GM12872 (cell line): ENCODE measurements around the gene PAF1.

ENCODE experiments used
- TF ChIP-seq, protein P1 (sequence below): IDR thresholded peaks from 3 replicates; pipeline ENCODE4 v1.5.1; 2011; ENCODE audit warnings: low read depth, mild to moderate bottlenecking, low read length, moderate library complexity; ENCODE audit not compliant: insufficient read depth

The PAF1 gene

DNA sequence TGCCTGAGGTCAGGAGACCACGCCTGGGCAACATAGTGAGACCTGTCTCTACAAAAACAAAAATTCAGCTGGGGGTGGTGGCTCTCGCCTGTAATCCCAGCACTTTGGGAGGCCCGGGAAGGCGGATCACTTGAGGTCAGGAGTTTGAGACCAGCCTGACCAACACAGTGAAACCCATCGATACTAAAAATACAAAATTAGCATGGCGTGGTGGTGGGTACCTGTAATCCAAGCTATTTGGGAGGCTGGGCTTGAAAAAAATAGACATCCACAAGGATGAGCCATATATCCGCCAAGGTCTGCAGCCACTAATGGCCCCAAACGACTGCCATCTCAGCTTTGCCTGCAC lies 41.7 kb upstream of the PAF1 start:
- TF ChIP-seq, protein P1, sequence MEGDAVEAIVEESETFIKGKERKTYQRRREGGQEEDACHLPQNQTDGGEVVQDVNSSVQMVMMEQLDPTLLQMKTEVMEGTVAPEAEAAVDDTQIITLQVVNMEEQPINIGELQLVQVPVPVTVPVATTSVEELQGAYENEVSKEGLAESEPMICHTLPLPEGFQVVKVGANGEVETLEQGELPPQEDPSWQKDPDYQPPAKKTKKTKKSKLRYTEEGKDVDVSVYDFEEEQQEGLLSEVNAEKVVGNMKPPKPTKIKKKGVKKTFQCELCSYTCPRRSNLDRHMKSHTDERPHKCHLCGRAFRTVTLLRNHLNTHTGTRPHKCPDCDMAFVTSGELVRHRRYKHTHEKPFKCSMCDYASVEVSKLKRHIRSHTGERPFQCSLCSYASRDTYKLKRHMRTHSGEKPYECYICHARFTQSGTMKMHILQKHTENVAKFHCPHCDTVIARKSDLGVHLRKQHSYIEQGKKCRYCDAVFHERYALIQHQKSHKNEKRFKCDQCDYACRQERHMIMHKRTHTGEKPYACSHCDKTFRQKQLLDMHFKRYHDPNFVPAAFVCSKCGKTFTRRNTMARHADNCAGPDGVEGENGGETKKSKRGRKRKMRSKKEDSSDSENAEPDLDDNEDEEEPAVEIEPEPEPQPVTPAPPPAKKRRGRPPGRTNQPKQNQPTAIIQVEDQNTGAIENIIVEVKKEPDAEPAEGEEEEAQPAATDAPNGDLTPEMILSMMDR = no peak

DNA sequence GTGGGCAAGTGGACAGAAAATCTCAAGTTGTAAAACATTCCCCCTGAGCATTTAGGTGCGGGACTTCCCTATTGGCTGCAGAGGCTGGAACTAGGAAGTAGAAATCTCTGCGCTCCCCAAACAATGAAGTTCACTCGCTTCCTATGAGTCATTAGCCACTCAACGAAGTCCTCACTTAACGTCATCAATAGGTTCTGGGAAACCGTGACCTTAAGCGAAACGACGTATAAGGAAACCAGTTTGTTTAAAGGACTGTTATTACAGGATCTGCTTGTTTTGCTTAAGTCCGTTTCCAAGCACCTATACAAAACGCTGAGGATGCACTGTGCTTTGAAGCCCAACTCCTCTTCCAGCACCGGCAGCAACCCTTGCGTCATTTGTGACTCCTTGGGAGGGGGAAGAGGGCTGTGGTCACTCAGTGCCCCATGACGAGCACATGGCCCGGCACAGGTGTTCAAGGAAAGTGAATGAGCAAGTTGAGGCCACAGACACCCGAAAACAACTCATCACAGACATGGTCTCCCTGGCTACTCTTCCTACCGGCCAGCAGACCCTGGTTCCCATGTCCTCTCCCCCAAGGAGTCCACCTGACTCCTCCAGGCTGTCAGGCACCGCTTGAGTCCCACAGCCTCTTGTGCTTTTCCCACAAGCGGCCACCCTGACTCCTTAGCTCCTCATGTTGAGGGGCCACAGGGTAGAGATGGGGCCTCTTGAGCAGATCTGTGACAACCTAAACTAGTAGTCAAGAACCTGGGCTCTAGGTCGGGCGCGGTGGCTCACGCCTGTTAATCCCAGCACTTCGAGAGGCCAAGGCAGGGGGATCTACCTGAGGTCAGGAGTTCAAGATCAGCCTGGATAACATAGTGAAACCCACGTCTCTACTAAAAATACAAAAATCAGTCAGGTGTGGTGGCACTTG lies 40.0 kb upstream of the PAF1 start:
- TF ChIP-seq, protein P1 = no peak

DNA sequence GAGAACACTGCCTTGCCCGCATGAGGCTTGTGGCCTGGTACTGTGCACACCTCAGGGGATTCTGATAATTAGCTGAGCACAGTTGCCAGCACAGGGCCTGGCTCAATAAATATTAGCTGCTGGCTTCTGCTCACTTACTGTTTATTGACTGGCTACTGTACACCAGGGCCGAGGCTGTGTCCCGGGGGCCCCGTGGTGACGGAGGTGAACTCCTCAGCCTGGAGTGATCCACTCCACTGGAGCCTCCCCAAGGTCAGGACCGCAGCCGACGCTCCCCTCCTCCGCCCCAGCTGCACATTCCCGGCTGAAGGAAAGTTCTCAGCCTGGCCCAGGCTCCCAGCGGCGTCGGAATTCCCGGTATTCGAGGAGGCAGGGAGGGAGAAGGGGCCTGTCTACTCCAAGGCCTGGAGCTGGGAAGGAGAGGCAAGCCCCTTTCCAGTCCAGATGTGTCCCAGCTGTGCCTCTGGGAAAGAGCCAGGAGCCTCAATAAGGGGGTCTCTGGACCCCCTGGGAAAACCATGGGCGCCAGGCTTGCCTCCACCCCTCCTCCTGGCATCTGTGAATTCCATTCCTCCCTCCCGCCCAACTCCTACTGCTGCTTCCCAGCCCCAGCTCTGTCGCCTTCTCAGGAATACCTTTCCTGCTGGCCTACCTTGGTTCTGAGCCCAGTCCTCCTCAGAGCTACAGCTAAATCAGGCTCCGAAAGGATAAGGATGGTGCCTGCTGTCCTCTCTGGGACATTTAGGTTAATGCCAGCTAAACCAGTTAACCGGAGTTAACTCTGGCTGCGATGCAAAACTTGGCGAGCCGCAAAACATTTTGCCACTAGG lies 37.6 kb upstream of the PAF1 start:
- TF ChIP-seq, protein P1 = no peak

DNA sequence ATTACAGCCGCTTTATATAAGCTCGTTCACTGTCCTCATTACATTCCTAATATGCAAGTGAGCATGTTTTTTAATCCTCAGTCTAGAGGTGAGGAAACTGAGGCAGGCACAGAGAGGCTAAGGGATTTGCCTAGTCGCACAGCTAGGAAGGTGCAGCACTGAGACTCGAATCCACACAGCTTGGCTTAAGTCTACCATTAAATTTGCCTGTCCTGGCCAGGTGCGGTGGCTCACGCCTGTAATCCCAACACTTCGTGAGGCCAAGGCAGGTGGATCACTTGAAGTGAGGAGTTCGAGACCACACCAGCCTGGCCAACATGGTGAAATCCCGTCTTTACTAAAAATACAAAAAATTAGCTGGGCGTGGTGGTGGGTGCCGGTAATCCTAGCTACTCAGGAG lies 36.8 kb upstream of the PAF1 start:
- TF ChIP-seq, protein P1 = no peak

DNA sequence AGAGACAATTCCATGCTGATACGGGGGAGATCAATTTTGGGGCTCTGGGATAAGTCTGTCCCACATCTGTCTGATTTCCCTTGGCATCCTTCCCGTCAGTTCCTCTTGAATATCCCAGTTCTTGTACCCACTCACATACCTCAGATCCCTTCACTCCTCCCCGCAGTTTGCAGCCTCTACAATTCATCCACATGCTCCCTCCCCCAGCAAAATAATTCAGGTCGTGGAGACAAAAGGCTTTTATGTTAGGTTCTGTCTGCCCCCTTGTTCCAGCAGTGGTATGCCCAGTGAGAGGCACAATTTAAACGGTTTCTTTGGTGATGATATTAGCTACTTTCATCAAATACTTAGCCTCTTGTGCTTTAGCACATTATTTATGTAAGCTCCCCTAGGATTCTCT lies 35.3 kb upstream of the PAF1 start:
- TF ChIP-seq, protein P1 = no peak

DNA sequence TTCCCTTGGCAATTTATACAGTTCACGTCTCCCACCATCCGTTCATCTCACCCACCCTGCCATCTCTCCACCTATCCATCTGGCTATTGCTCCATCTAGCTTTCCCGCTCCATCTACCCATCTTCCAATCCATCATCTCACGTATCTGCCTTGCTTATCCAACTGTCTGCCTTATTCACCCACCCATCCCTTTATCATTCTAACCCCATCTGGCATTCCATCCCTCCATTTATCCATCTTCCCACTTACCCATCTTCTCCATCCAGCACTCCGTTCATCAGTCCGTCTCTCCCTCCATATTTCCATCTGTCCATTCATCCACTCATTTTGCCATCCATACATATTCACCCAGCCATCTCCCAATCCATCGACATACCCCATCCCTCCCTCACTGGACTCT lies 34.8 kb upstream of the PAF1 start:
- TF ChIP-seq, protein P1 = no peak

DNA sequence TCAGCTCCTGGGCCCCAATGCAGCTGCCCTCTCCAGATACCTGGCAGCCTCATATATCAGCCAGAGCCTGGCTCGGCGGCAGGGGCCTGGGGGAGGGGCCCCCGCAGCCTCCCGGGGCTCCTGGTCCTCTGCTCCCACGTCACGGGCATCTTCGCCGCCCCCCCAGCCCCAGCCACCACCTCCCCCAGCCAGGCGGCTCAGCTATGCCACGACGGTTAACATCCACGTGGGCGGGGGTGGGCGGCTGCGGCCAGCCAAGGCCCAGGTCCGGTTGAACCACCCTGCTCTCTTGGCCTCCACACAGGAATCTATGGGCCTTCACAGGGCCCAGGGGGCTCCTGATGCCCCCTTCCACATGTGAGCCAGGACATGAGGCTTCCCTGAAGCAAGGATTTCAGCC lies 34.0 kb upstream of the PAF1 start:
- TF ChIP-seq, protein P1 = no peak
